ENCODE measurements around the gene TRAPPC12.

DNA sequence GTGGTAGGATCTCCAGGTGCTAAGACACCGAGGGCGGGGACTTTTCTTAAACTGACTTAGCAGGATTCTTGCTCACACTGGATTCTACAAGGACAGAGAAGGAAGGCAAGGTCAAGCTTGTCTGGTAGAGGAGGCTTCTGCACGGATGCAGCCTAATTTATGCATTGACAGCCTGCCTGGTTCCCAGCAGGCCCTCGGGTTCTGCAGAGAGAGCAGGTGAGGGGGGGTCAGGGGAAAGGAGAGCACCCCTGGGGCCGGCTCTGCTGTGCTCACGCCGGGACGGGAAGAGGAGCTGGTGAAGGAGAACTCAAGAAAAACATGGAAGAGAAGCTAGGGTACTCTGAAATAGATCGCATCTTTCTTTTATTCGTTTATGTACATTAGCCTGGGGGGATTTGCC lies 93.5 kb downstream of the TRAPPC12 start:
- TF ChIP-seq, protein P1, sequence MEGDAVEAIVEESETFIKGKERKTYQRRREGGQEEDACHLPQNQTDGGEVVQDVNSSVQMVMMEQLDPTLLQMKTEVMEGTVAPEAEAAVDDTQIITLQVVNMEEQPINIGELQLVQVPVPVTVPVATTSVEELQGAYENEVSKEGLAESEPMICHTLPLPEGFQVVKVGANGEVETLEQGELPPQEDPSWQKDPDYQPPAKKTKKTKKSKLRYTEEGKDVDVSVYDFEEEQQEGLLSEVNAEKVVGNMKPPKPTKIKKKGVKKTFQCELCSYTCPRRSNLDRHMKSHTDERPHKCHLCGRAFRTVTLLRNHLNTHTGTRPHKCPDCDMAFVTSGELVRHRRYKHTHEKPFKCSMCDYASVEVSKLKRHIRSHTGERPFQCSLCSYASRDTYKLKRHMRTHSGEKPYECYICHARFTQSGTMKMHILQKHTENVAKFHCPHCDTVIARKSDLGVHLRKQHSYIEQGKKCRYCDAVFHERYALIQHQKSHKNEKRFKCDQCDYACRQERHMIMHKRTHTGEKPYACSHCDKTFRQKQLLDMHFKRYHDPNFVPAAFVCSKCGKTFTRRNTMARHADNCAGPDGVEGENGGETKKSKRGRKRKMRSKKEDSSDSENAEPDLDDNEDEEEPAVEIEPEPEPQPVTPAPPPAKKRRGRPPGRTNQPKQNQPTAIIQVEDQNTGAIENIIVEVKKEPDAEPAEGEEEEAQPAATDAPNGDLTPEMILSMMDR (IDR thresholded peaks at IDR 0.05), result no peak
- TF ChIP-seq POLR2AphosphoS5 (IDR thresholded peaks at IDR 0.05; ENCODE audit: insufficient read depth in 1 of 2, low read depth in 1 of 2), result no peak

Measured in vagina (tissue), 2 donors.